Fibroblast of skin of abdomen (primary cell): ENCODE results near the gene METTL24.
A peak's percentile ranks its signal among the peaks of the same experiment; 100 is the strongest.
"Not testable (repeated sequence)": the region's sequence is repeated elsewhere in the genome, so short reads cannot be mapped to it uniquely, and the experiment has no call there.

ENCODE experiments used
- DNase-seq: peaks from one replicate; pipeline ENCODE4 v3.0.0-alpha.2; 2013

The METTL24 gene

DNA sequence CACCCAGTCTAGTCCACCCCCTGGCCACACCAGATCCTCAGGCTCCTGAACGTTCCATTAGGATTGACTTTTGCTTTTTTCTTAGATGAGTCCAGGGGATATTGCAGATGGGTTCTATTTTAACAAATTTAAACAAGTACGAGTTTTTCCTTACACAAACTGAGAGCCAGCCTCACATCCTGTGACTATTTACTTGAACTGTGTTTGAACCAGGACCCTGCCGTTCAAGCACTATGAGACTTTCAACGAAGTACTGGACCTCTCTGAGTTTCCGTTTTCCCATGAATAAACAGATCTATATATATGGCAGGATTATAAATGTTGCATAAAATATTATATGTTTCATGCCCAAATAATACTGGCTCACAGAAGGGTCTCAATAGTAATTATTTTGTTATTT, 1.4 kb upstream of the METTL24 start:
- no peak for DNase-seq

DNA sequence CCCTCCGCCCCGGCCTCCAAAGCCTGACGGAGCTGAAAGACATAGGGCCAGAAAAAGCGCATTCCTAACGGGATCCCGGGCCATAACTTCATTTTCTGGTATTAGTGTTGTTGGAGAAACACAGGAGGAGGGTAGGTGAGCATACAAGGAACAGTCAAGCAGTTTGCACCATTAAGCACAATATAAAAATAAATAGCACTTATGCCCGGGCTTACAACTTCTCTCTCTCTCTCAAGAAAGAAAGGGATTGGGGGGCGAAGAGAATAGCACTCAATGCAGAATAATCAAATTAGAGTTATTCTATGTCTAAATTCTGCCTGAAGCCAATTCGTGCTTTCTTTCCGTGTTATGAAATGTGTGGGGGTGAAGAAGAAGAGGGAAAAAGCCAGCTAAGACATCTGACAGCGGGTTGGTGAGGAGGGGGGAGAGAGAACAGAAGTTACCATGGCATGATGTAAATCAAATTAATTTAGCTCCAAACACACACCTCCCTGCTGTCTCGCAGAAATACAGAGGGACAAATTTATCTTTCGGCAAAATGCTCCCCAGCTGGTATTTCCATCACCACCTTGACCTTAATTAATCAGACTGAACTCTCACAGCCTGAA, 508 bp upstream of the METTL24 start:
- no peak for DNase-seq

DNA sequence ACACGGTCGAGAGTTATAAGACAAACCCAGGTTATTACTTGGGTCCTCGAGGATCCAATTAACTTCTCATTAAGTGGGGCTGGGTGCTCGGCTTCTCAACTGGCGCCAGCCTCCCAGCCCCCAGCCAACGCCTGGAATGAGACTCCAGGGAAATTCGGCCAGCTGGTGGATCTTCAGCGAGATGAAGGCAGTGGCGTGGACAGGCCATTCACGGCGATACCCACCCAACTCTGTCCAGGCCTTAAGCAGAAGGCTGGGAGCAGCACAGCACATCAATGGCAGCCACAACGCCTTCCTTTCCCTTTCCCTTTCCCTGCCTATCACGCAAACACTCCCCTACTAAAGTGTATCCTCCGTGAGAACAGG, 868 bp downstream of the METTL24 start:
- DNase-seq: no peak

DNA sequence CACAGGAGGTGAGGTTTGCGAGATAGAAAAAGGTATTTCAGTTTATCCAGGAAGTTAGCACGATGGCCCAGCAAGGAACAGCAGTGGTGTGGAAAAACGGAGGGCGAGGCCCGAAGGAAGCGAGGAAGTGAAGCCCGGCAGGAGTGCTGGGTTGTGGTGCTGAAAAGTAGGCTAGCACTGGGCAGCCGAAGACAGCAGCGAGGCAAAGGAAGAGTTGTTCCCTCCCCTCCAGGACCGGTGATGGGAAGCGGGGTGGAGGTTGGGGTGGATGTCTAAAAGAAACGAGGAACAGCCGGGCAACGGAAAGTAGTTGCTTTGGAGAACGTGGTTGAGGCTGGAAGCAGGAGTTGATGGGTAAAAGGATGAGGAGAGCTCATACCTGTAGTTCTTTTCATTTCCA, 1.4 kb downstream of the METTL24 start:
- DNase-seq: no peak

DNA sequence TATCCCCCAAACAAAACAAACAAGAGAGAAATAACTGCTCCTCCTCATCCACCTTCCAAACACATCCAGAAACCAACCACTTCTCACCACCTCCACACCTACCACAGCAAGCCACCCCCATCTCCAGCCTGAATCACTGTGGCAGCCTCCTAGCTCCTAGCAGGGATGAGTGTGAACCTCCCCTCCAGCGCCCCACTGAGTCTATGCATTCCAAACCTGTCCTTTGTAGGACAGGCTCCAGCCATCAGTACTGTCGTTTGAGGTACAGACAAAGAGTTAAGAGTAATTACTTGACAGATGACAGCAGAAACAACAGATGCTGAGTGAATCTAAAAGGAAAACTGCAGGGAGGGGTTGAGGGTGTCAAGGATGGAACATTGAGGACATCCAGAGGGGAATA, 2.4 kb downstream of the METTL24 start:
- DNase-seq: no peak

DNA sequence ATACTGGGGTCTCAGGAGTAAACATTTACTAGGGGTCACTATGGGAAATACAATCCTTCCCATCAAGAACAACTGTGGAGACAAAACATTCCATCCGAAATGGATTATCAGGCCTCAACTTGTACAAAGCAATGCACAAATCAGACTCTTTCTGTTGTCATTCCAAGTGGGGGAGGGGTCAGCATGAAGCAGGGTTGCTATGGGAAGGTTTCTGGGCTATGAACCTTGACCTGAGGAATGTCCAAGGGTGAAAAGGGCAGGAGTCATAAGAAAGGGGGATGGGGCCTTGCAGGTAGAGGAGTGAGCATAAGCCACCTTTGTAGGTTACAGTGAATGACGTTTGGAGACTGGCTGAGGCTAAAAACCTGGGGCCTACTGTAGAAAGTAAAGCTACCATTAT, 3.1 kb downstream of the METTL24 start:
- DNase-seq: no peak

DNA sequence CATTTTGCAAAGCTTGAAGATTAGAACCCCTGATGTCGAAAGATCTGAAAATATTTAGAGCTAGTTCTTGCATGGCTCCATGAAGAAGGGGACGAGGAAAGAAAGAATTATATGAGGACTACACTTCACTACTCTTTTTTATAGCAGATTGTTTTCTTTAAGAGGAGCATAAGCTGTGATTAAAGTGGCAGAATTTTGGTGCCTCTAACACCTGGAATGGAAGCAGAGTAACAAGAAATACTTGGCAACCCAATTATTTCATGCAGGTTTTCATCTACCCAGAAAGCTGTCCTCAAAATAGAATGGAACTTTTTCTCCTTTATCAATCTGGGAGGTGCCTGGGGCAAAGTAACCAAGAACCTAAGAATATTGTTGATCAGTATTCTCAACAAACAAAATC, 4.0 kb downstream of the METTL24 start:
- no peak for DNase-seq

DNA sequence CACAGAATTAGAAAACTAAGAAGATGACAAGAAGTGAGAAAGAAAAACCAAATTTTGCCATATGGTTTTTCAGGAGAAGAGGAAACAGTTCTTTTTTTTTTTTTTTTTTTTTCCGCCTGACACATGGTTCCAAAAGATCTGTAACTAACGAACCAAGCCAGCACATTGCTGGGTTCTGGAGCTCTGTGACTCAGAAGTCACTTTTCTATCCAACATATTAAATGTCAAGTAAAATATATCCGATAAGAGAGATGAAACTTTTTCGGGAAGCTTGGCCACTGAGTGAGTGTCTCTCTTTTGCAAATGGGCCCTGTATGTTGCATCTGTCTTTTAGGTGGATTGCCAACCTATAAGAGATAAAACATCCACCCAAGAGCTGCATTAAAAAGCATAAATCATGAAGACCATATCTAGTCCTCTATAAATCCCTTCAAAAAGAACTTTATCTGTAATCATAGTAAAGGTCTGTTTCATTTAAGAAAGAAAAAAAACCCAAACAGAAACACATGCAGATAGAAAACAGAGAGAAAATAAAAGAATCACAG, 4.6 kb downstream of the METTL24 start:
- DNase-seq: no peak

DNA sequence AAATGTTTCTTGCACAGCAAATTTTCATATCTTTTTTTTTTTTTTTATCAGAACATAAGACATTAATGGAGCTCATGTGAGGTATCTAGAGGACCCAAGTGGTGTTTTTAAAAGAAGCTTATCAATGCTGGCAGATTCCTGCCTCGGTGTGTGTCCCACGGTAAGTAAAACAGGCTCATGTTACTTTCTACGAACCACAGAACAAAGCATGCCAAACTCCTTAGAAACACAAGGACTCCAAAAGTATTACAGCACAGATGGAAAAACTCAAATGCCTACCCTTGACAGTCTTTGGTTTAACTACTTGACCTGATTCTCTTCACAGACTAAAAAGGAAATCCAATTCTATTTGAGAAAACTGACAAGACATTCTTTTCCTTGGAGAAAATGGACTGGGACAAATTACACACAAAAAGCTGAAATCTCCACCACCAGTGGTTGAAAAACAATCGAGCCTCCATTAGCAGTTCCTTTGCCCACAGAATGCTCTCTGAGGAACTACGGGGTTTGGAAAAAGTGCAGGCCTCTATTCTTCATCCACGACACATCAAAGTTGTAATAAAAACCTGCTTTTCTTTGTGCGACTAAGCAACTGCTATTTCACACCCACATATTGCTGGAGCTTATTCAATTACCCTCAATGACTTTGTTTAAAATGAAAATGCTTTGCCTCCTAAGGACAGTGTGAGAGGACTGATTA, 5.4 kb downstream of the METTL24 start:
- DNase-seq: no peak

DNA sequence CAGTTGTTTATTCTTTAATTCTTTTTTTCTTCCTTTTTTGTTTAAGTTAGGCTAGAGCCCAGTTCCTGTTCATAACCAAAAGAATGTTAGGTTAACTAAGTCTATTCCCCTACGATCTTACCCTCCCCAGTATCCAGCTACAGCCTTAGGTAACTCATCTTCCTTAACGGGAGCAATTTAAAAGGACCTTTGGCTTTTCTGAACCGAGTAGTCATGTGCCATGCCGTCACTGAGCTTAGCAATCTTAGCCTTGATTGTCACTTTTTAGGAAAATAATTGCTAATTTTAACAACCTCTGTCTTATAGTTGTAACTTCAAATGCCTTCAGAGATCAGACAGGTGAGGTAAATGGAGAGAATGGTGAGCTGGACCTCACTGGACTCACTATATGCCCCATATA, 6.2 kb downstream of the METTL24 start:
- no peak for DNase-seq

DNA sequence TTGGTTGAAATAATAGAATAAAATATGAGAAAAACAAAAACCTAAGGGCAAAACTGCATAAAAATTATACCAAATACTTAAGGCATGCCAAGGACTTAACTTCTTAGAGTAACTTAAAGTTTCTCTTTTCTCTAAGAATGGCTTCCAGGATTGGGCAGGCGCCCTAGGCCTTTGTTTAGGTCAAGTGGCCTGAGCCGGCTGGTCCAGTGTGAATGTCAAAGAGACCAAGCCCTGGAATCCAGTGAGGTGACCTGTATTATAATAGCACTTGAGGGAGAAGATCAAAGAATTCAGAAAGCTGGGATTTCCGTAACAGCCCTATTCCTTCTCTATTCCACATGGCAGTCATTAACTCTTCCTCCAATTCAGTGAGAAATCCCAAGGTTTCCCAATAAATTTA, 6.6 kb downstream of the METTL24 start:
- DNase-seq: no peak

DNA sequence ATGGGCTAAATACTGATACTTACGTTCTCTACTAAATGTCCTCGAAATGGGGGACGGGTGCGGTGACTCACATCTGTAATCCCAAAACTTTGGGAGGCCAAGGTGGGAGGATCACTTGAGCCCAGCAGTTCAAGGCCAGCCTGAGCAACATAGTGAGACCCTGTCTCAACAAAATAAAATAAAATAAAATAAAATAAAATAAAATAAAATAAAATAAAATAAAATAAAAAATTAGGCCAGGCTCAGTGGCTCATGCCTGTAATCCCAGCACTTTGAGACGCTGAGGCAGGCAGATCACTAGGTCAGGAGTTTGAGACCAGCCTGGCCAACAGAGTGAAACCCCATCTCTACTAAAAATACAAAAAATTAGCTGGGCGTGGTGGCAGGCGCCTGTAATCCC, 7.6 kb downstream of the METTL24 start:
- not testable (repeated sequence) for DNase-seq

DNA sequence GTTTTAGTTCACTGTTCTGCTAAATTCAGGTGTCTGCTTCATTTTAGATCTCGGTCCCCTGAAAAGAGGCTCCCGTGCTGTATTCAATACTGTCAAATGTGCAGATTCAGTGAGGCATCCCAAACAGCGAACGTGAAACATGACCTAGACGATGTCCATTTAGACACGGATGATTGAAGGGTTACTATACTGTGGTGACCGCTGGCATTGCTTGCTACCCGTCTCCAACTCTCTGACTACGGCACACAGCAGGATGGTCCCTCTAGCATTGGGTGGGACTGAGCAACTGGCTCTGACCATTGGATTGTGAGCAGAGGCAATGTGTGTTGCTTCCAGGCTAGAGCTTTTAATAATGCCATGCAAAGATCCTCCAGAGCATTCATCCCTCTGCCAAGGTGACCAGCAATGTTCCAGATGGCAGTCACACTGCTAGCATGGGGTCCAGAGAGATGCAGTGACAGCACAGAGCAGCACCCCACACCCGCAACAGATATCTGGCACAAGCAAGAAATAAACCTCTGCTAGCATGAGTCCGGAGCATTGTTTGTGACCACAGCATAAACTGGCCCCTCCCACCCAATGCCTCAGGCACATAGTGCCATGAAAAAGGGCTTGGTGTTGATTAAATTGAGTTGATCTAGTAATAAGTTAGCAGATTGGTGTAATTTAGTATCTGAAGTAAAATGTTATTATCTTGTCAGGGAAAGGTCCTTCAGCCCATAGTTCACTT, 9.0 kb downstream of the METTL24 start:
- no peak for DNase-seq

DNA sequence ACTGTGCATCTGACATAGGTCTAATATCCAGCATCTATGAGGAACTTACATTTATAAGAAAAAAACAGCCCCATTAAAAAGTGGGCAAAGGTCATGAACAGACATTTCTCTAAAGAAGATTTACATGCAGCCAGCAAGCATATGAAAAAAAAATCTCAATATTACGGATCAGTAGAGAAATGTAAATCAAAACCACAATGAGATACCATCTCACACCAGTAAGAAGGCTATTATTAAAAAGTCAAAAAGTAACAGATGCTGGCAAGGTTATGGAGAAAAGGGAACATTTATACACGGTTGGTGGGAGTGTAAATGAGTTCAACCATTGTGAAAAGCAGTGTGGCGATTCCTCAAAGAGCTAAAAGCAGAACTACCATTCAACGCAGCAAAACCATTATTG, 13.1 kb downstream of the METTL24 start:
- no peak for DNase-seq

DNA sequence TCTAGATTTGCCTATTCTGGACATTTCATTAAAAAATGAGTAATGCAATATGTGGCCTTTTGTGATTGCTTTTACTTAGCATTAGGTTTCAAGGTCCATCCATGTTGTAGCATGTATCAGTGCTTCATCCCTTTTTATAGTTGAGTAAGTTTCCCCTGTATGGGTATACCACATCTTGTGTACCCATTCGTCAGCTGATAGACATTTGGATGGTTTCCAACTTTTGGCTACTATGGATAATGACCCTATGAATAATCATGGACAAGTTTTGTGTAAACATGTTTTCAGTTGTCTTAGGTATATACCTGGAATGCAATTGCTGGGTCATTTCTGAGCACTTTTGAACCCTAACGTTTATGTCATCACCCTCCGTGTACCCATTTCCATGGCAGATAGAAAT, 15.4 kb downstream of the METTL24 start:
- no peak for DNase-seq

DNA sequence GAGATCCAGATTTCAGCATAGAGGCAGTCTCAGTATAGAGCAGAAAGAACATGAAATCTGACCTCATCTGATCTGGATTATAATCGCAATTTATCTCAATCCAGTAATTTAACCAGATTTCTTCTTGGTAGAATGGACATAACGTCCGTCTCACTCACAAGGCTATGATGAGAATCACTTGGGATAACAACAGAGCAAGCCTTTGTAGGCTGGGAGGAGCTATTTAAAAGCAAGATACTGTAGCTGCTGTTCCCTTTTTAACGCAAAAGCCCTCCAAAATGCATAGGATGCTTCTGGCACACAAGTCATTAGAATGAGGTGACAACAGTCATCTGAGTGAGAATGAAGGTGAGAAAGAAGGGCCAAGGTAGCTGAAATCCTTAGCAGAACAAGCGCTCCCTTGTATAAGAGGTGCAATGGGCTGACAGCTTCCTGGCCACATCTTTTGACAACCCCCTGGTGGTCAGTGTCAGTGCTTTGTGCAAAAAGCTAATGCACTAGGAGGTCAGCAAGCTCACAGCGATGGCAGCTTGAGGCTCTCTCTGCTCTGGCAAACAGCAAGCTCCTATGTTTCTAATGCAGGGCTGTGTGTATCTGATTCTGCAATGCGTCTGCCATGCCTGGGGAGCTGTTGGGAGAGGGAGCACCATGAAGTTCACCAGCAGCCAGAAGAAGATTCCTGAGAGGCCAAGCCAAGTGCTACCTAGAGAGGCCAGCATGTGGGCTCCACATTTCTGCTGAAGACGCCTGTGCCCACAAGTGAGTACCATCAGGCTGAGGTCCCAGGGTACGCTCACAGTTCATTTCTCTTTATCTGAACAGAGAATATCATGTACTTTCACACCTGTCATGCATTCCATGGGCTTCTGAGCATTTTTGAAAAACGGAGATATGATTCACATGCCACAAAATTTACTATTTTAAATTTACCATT, 16.2 kb downstream of the METTL24 start:
- no peak for DNase-seq

DNA sequence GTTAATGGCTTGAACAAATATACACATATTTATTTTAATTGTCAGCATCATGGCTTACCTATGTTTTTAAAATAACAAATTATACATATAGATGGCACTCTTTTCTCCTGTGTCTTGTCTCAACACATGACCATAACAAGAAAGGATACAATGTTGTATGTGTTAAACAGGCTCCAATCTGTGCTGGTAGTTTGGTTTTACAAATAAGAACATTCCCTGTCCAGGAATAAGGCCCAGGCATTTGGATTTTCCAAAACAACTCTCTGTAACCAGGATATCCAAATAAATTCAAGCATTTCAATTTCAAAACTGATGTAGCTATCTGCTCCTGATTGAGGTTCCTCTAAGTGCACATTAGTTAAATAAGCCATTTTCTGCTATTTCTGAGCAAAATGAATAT, 17.1 kb downstream of the METTL24 start:
- no peak for DNase-seq

DNA sequence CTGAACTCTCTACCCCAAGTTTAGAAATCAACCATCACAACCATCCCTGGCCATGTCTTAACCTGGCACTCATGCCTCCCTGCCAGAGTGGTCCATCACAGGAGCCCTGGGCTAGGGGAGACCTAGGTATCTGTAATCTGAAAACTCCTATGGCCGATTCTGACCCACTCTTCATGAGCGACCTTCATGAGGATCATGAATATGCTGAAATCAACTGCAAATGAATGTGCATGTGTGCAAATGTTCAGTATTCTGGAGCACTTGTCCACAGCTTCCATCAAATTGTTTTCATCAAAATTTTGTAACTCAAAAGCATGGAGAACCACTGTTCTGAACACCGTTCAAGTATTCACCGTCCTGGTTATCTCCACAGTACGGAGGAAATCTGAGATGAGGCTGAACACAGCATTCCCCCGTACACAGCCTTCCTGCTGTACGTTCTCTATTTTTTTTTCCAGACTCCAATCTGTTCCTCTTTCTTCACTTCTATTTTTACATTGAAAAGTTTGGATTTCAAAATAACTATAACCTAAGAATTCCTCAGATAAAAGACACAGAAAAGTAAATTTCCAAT, 17.7 kb downstream of the METTL24 start:
- DNase-seq: no peak

DNA sequence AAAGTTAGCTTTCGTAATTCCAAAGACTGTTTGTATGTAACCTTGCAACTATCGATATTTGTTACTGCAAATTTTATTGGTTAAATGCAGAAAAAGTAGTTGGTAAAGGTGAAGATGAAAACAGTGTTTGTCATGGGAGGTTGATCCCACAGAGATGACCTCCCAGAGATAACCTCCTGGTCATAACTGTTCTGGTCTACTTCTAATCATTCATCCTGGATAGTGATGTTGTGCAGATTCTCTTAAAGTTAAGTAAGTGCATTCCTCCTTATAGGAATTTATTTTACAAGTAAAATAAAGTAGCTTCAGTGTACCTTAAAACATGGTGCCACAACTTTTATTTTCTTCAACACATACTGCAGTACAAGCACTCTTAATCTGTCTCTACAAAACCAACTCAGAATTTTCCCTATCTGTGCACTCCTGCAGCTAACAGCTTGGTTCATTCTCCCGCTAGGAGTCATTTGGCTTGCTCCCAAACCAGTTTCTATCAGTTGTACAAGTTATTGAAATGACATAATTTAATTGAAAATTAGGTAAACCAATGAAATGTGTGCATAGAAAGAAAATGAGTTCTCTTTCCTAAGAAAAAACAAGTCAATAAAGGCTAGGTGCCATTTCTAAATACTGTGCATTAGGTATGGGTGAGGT, 19.2 kb downstream of the METTL24 start:
- DNase-seq: no peak

DNA sequence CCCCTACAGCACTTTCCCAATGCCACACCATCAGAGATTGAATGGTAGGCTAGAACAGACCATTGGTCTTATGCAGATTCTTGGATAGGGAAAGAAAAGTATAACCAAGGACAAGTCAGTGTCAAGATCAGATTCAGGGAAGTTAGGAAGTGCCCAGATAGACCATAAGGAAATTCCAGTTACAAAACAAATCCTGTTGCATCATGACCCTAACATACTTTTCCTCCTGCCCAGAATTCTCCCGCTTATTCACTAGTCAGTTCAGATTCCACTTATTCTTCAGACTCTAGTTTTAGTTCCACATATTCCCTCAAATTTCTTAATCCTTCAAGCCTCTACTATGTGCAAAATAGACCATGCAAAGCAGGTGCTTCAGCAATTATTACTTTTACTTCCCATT, 20.7 kb downstream of the METTL24 start:
- DNase-seq: no peak

DNA sequence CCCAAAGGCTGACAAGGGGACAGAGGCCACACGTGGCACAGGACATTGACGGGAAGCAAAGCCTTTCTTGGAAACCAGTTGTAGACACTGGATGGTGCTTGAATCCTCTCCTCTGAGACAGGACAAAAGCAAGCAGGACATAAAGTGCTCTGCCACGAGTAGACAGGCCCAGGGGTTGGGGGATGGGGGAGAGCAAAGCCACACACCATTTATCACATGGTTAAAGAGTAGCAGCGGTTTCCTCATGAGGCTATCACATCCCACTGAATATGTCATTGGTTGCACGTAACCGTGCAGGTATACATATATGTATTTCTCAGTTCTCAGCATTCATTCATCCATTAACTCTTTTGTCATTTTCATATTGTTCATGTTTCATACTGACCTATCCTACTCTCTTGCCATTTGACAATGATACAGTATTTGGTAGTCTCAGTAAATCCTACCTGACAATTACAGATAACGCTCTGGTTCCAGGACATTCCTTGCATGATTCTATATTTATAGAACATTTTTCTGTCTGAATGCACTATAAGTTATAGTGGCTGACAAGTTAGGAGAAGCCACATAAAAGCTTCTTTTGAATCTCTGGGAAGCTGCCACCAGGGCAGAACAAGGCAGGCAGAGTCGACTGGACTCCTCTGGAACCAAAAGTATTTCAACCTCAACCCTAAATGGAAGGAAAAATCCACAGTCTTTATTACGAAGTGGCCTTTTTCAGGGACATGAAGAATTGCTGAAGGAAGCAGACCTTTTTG, 23.5 kb downstream of the METTL24 start:
- peak; percentile 65 for DNase-seq
